Uterus (tissue), 2 donors: Measurements from ENCODE around the gene MZT2B.

Source experiments
- POLR2A ChIP-seq, 2 donors: fragments of 450-650 bp; IDR thresholded peaks; one replicate each; pipeline ENCODE4 v1.6.1; 2016; ENCODE audit warnings: antibody characterized with exemption in 2 of 2, mild to moderate bottlenecking in 1 of 2, moderate library complexity in 1 of 2
- TF ChIP-seq, protein P1 (sequence below), 4 experiments: fragments of 200-600 bp in 2 of 4; fragments of 450-650 bp in 2 of 4; sonication (generic) in 2 of 4; IDR thresholded peaks; one replicate each; pipeline ENCODE4 v1.5.1; 2016 to 2019; ENCODE audit warnings: antibody characterized with exemption in 4 of 4, mild to moderate bottlenecking in 2 of 4, moderate library complexity in 1 of 4

DNA sequence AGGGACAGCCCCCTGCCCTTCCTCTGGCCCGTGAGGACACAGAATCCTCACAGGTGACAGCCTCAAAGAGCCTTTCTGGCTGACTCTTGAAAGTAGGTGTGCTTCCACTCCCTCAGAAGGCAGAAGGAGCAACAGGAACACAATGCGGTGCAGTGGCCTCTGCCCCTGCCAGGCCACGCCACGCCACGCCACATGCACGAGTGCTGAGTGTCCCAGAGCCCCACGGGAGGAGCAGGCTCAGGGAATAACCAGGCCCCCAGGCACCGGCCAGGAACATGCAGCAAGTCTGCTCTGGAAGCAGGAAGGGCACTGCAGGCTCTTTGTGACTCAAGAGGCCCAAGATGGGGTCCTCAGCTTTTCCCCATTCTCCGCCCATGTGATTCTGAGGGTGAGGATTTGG lies 19.1 kb upstream of the MZT2B start:
- TF ChIP-seq, protein P1, sequence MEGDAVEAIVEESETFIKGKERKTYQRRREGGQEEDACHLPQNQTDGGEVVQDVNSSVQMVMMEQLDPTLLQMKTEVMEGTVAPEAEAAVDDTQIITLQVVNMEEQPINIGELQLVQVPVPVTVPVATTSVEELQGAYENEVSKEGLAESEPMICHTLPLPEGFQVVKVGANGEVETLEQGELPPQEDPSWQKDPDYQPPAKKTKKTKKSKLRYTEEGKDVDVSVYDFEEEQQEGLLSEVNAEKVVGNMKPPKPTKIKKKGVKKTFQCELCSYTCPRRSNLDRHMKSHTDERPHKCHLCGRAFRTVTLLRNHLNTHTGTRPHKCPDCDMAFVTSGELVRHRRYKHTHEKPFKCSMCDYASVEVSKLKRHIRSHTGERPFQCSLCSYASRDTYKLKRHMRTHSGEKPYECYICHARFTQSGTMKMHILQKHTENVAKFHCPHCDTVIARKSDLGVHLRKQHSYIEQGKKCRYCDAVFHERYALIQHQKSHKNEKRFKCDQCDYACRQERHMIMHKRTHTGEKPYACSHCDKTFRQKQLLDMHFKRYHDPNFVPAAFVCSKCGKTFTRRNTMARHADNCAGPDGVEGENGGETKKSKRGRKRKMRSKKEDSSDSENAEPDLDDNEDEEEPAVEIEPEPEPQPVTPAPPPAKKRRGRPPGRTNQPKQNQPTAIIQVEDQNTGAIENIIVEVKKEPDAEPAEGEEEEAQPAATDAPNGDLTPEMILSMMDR (IDR thresholded peaks at IDR 0.05) = no peak
- no peak for TF ChIP-seq POLR2A (IDR thresholded peaks at IDR 0.05)
